Mucosa of gallbladder (tissue), 1 donor: ENCODE data around the gene EPS15. TPM values are rescaled to one million over a fixed set of nuclear protein-coding genes. Genes with fewer than 3 reads are reported as not detected.
"Not testable (repeated sequence)": the region's sequence is repeated elsewhere in the genome, so short reads cannot be mapped to it uniquely, and the experiment has no call there.

ENCODE experiments used
- DNase-seq: peaks from one replicate; pipeline ENCODE4 v3.0.0-alpha.2; 2020; ENCODE audit warnings: low spot score
- total RNA-seq: library from RNA; stranded (reverse); gene quantifications from one replicate; pipeline ENCODE4 v1.2.1, GENCODE V29; 2021
- donor health status: DM: no; HTN: no; CAD: no.

The EPS15 gene
- total RNA-seq, 1 donor from 2014 or later = 67.0 TPM

DNA sequence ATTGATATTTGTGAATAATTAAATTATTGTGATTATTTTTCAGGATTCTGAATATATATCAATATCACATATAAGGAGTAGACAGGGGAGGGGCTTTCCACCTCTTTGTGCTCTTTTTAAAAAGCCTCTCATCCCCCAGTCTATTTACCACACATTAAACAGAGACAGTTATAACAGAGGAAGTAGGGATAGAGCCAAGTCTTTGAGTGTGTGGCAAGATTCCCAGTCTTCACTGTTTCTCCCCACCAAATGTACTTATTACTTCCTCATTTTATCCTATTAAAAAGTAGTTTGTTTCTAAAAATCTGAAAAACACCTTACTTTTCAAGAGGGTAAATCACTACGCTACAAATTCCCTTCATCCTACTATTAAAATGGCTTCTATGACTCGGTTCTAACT is 46.7 kb downstream of the EPS15 start:
- no peak for DNase-seq

- DNase-seq = no peak
These were observed 49.5 kb downstream of the EPS15 start for GRCh38 chr1:51469518-51469917.

DNA sequence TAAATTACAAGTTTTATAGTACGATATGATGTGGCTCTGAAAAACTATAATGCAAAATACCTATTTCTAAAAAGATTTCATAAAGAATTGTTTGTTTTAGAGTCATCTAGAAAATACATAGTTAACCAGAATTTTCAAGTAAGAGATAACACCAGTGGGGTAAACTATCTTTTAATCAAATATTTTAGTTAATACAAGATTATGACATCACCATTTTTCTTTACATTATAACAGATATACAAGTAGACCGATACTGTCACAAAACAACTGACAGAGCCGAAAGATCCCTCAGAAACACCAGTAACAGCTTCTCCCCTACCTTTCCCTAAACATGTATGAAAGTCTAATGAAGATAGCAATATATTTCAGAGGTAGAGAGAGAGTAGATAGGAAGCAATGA is 54.2 kb downstream of the EPS15 start:
- no peak for DNase-seq

GRCh38 chr1:51463561-51463960 is 55.5 kb downstream of the EPS15 start:
- no peak for DNase-seq

DNA sequence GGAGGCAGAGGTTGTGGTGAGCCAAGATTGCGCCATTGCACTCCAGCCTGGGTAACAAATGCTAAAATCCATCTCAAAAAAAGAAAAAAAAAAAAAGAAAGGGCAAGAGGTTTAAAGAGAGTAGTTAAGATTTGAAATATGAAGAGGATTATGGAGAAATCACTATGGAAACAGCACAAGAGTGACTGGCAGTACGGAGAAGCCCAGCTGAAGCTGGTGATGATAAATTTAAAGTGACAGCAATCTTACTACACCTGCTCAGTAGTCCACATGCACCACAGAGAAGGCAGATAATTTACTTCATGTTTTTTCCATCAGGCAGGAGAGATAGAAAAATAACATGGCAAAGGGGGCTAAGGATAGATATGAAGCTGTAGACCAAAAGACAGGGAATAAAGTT is 56.8 kb downstream of the EPS15 start:
- DNase-seq = not testable (repeated sequence)

- DNase-seq = no peak
These were observed 64.5 kb downstream of the EPS15 start for GRCh38 chr1:51454554-51454953.

DNA sequence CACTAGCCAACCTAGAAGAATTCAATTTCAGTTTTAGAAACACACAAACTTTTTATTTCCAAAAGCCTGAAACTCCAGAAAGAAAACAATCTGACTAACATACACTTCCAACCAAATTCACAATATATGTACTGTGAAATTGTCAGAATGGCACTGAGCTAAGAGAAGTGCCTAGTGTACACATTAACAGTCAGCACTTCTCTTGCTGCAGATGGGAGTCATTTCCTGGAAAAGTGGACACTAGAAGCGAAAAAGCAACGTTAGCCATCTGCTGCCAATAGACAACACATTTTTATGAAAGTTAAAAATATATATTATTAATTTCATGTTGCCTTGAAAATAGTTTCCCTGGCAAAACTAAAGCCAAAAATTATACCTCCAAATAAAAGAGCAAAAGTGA is 66.1 kb downstream of the EPS15 start:
- DNase-seq = no peak

- not testable (repeated sequence) for DNase-seq
These were observed 70.1 kb downstream of the EPS15 start for GRCh38 chr1:51448844-51449454.

GRCh38 chr1:51445351-51446090 is 73.5 kb downstream of the EPS15 start:
- no peak for DNase-seq

DNA sequence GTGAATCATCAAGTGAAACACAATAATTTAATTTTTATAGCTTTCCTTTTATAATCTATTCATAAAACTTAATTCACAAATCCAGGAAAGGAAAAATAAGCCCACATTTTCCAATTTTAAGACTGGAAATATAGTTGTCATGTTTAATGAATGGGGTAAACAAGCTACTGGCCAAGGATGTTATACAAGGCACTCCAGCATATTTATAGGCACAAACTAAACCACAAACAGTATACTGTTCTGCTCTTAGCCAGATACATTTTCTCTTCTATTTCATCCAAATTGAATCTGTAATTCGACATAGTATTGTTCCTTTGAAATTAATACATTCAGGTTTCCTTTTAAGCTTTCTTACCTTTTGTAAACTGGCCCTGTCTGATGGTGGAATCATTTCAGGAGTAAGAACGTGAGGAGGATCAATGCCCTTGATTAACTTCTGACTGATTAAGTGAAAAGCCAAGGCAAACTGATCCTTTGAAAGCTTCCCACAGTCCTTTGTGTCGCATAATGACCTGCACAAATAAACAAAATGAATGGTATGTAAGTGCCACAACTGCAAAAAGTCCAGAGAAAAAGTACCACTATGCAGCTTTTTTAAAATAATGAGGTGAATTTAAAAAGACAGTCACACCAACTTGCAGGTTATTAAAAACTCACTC is 74.4 kb downstream of the EPS15 start:
- DNase-seq = no peak

GRCh38 chr1:51444096-51444495 is 75.0 kb downstream of the EPS15 start:
- DNase-seq = no peak

DNA sequence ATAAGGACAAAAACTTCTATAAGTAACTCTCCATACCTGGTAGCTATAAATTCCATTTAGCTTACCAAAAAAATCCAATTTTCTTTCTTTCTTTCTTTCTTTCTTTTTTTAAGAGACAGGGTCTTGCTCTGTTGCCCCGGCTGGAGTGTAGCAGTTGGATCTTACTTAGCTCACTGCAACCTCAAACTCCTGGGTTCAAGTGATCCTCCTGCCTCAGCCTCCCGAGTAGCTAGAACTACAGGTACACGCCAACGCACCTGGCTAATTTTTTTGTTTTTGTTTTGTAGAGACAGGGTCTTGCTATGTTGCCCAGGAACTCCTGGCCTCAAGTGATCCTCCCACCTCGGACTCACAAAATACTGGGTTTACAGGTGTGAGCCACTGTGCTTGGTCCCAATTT is 75.5 kb downstream of the EPS15 start:
- DNase-seq = no peak

- no peak for DNase-seq
These were observed 76.5 kb downstream of the EPS15 start for GRCh38 chr1:51442616-51443015.

DNA sequence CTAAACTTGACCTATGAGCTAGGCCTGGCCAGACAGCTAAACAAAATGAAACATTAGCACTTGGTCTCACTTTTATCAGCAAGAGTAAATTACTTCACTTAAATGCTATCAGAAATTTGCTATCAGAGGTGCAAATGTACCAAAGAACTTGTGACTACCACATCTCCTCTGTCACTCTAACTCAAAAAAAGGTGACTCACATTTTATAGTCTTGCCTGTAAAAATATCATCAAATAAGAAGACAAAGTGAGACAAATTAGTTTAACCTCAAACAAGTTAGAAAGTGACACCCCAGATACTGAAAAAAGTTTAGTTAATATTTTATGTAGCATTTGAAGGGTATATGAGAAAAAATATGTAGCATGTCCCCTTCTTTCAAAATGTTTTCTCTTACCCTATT is 76.9 kb downstream of the EPS15 start:
- no peak for DNase-seq

- DNase-seq = no peak
These were observed 79.2 kb downstream of the EPS15 start for GRCh38 chr1:51439895-51440294.

GRCh38 chr1:51439053-51439452 is 80.0 kb downstream of the EPS15 start:
- DNase-seq = no peak

GRCh38 chr1:51437391-51437790 is 81.7 kb downstream of the EPS15 start:
- DNase-seq = not testable (repeated sequence)

GRCh38 chr1:51435878-51436277 is 83.2 kb downstream of the EPS15 start:
- DNase-seq = no peak

- DNase-seq = no peak
These were observed 85.0 kb downstream of the EPS15 start for GRCh38 chr1:51433972-51434510.

GRCh38 chr1:51433269-51433971 is 85.6 kb downstream of the EPS15 start:
- DNase-seq = no peak

GRCh38 chr1:51432146-51432545 is 86.9 kb downstream of the EPS15 start:
- DNase-seq = no peak

GRCh38 chr1:51427438-51427837 is 91.6 kb downstream of the EPS15 start:
- no peak for DNase-seq
